Fibroblast of gingiva (primary cell): ENCODE results near the gene ABLIM3.
A peak's percentile ranks its signal among the peaks of the same experiment; 100 is the strongest.

Experiments used
- DNase-seq: peaks from one replicate; pipeline ENCODE4 v3.0.0-alpha.2; 2011; ENCODE audit warnings: low read depth

Gene ABLIM3

GRCh38 chr5:149133795-149134777 is 7.2 kb upstream of the ABLIM3 start:
- peak; percentile 79 for DNase-seq

- DNase-seq: no peak
Measured at GRCh38 chr5:149134778-149135500, 6.4 kb upstream of the ABLIM3 start.

GRCh38 chr5:149135536-149136201 is 5.6 kb upstream of the ABLIM3 start:
- DNase-seq: peak; percentile 88

- no peak for DNase-seq
Measured at GRCh38 chr5:149138182-149138923, 2.9 kb upstream of the ABLIM3 start.

- DNase-seq: no peak
Measured at GRCh38 chr5:149140197-149141002, 893 bp upstream of the ABLIM3 start.

GRCh38 chr5:149141957-149142851 is 911 bp downstream of the ABLIM3 start:
- DNase-seq: peak; percentile 29

GRCh38 chr5:149143470-149143869 is 2.2 kb downstream of the ABLIM3 start:
- DNase-seq: peak; percentile 76

GRCh38 chr5:149144637-149145036 is 3.3 kb downstream of the ABLIM3 start:
- no peak for DNase-seq

GRCh38 chr5:149145138-149145537 is 3.8 kb downstream of the ABLIM3 start:
- DNase-seq: no peak

GRCh38 chr5:149147676-149148075 is 6.4 kb downstream of the ABLIM3 start:
- no peak for DNase-seq

- DNase-seq: no peak
Measured at GRCh38 chr5:149149942-149150341, 8.6 kb downstream of the ABLIM3 start.

- no peak for DNase-seq
Measured at GRCh38 chr5:149150457-149150856, 9.2 kb downstream of the ABLIM3 start.

- DNase-seq: peak; percentile 44
Measured at GRCh38 chr5:149151717-149152116, 10.4 kb downstream of the ABLIM3 start.

GRCh38 chr5:149152317-149152746 is 11.0 kb downstream of the ABLIM3 start:
- DNase-seq: peak; percentile 50

- no peak for DNase-seq
Measured at GRCh38 chr5:149153193-149153750, 12.0 kb downstream of the ABLIM3 start.

- DNase-seq: peak; percentile 92
Measured at GRCh38 chr5:149153751-149154610, 12.7 kb downstream of the ABLIM3 start.

GRCh38 chr5:149154650-149155049 is 13.4 kb downstream of the ABLIM3 start:
- no peak for DNase-seq

GRCh38 chr5:149156435-149157083 is 15.3 kb downstream of the ABLIM3 start:
- no peak for DNase-seq
